GM21576 (cell line): ENCODE results near the gene ZNF385A.
"Not testable (repeated sequence)": the region's sequence is repeated elsewhere in the genome, so short reads cannot be mapped to it uniquely, and the experiment has no call there.

Source experiments
- ATAC-seq: cut with Tn5 transposase; IDR thresholded peaks from one replicate; pipeline ENCODE4 v1.9.1; 2021; ENCODE audit warnings: mild to moderate bottlenecking, moderate library complexity; ENCODE audit not compliant: unreplicated experiment

The ZNF385A gene

DNA sequence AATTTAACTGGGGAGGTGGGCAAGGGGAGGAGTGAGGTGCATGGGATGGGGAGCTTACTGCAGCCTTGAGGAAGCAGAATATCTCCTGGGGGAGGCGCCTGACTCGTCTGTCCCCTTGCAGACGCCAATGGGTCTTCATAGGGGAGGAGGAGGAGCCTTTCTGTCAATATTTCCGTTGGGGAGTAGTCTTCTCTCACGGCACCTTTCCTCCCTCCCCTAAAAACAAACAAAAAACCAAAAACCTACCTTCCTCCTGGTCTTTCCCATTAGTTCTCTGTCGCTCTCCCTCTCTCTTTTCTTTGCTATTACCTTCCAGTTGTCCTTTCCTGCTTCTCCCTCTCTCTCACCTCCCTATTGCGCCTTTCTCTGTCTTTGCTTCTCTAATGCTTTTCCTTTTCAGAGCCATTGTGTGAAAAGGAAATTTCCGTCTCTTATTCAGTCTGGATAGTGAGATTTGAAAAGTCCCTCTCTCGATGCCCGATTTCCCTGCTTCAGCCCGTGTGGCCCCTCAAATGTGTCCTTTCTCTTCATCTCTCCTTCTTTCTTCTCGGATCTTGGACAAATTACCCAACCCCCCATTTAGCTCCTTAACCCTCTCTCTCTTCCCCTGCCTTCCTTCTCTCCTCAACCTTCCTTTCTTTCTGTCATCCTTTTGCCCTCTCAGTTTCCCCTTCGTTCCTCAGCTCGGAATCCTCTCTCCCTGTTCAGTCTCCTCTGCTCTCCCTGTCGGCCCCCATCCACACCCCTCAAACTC, 26.2 kb downstream of the ZNF385A start:
- ATAC-seq = no peak

DNA sequence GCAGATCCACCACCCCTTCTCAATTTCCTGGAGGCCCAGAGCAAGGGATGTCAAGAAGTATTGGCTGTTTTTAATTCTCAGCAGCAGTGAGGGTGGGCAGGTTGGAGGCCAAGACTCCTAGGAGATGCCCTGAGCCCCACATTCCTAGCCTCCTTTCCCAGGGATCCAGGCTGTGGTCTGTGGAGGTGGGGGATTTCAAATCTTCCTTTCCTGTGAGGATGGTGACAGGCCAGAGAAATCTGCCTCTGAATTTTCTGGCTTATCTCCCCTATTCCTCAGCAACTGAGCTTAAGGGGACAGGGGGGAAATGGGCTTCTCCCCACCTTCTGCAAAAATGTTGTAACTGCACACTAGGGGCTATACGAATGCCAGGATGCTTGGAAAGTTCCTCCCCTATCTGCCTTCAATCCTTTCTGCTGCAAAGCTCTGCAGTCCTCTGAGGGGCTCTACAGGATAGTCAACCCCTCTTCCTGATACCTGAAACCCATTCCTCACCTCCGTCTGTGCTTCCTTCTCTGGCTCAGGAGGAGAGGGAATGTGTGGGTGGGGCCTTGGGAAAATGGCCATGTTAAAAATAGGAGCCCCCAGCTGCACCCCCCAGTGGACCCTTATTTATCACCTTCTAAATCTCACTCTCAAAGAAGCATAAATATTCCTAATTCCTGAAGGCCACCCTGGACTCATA, 26.9 kb downstream of the ZNF385A start:
- no peak for ATAC-seq

DNA sequence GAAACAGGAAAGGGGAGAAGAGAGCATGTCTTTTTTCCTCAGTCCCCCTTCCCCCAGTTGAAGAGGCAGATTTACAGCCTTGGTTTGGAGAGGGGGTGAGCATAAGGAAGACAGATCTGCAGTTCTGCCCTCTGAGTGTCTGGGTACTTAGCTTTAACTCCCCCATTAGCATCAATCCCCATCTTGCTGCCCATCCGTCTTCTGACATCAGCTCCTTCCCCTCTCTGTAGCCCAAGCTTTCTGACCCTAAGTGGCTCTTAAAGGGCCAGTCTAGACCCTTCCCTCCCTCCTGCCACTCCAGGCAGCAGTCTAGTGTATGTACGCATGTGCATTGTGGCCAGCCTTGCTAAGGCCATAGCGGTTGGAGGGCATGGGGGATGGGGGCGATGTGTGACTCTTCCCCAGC, 27.6 kb downstream of the ZNF385A start:
- ATAC-seq = no peak

DNA sequence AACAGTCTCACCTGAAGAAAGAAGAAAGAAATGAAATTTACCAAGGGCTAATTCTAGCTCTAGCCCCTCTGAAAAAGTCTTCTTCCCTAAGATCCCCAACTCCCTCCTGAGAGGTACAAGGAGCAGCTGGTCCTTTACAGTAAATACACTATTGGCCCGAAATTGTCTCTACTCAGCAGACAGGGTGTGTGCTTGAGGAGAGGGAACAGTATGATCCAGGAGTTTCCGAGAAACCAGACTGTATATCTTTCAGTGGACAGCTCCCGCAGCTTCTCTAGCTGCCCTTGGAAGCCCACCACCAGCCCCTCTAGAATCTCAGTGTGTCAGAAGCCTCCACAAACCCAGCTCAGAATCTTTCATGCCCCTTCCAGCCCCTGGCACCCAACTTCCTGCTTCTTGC, 28.3 kb downstream of the ZNF385A start:
- no peak for ATAC-seq

DNA sequence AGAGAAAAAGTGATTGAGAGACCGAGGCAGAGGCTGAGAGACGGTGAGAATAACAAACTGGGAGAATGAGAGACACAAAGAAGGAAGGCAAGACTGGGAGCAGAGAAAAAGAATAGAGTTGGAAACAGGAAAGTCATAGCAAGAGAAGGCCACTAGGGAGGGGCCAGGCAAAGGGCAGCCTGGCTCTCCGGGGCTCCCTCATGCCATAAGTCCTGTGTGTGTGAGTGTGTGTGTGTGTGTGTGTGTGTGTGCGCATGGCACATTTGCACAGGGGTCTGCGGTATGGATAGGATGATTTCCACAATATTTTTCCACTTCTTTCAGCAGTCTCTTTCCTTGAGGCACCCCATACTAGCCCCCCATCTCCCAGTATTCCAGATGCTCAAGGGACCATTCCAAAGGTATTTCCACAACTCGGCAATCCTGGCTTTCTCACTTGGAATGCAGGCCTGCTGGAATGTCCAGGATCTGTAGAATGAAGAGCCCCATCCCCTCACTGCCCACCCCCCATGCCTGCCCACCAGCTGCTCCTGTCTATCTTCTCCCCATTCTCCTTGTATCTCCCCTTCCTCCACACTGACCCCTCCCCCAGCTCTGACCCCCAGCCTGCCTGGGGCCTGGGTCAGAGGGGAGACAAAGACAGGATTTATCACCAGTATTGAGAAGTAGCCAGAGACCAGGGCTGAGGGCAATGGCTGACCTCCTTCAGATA, 29.3 kb downstream of the ZNF385A start:
- no peak for ATAC-seq

DNA sequence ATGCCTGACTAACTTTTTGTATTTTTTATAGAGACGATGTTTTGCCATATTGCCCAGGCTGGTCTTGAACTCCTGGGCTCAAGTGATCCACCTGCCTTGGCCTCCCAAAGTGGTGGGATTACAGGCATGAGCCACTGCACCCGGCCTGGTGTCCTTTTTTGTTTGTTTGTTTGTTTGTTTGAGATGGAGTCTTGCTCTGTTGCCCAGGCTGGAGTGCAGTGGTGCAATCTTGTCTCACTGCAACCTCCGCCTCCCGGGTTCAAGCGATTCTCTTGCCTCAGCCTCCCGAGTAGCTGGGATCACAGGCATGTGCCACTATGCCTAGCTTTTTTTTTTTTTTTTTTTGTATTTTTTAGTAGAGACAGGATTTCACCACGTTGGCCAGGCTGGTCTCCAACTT, 30.3 kb downstream of the ZNF385A start:
- not testable (repeated sequence) for ATAC-seq

DNA sequence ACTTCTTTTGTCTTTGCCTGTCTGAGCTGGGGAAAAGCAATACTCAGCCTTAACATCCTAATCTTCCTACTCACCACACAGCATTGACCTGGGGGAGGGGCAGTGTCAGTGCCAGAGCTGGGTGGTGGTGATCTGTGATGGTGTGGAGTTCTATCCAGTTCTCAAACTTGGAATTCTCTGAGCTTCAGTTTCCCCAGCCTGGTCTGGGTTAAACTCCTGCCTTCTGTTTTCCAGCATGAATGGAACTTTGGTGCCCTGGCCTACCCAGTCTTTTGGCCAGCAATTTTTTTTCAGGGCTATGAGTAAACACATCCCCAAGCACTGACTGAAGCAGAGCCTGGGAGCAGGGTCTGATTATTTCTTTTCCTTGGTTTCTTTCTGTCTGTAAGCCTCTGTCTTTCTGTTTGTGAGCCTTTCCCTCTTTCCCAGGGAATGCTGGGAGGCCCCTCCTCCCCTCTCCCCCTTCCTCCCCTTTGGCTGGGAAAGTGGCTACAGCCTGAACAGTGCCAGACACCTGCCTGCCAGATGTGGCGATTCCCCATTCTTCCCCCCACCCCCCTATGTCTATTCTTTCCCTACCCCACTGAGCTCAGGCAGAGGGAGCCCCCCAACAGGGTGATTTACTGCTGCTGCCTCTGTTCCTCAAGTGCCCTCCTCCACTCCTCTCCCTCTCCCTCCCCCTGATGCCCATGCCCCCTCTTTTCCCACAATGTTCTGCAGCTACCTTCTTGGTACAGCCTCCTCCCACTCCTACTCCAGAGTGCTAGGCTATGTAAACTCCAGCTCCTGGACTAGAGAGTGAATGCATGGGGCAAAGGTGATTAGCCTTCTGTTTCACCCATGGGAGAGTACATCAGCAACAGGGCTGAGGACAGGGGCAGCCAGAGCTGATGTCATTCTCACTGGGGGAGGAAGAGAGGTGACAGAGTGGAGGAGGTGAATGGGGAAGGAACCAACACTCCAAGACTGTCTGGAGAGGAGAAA, 31.4 kb downstream of the ZNF385A start:
- no peak for ATAC-seq

DNA sequence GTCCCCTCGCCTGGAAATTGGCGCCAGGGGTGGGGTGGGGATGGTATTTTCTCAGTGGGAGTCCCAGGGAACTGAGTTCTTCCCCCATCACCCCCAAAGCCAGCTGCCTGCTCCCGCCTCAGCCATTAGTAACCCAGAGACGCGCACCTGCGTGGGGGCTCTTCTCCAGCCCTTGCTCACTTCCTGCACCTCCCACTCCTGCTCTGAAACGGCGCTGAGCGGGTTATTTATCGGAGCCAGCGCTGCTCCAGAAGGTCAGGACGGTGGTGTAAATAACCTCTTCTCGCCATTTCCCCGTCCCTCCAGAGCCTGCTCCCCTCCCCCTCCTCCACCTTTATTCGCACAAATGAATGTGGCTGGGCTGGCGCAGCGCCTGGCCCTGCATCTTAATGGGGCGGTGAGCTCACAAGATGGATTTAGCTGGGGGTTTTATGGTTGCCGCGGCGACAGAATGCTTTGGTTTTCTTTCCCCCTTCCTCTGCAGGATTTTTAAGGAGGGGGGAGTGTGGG, 32.5 kb downstream of the ZNF385A start:
- ATAC-seq = no peak

DNA sequence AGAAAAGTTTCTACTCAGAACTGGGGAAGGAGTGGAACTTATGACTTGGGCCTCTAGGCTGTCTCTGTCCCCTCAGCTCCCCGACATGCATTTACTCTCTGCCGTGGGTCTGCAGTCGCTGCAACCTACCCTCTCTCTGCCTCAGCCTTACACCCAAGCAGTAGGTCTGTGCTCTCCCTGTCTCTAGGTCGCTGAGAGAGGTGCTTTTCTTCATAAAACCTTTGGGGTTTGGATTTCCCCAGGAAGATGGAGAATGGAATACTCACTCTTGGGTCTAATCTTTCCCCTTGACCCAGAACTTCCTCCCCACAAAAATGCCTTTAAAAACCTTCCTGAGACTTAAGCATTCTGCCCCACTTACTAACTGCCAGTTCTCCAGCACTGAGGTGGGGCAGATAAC, 33.2 kb downstream of the ZNF385A start:
- ATAC-seq = no peak

DNA sequence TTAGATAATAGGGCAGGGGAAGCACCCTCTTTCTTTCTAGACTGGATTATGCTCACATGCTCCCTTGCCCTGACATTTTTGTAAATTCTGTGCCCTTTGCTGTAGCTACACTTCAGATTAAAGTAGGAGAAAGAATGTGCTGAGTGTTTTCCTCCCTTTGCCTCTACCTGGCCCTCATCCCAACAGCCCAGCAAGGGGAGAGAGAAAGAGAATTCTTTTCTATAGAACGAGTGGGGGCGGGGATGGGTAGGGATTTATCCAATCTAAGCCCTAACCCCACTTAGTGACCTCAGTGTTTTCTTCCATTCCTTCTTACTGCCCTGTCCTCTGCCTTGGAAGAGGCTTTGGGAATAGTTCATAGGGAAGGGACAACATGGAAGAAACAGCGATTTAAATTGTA, 33.8 kb downstream of the ZNF385A start:
- no peak for ATAC-seq

DNA sequence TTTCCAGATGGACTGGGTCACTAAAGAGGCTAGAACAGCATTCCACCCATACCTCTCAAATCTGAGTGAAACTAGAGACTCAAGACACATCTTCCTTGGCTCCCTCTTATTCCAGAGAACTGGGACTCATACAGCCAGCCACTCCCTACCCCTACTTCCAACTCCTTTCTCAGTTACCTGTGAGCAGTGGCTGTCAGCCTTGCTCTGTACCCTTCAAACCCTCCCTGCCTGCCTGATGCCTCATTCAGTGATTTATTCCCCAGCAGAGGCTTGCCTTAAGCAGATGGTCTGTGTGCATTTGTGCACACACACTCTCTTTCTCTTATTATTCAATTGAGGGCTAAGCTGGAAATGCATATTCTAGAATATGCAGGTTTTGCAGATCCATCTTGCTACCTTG, 34.9 kb downstream of the ZNF385A start:
- ATAC-seq = no peak

DNA sequence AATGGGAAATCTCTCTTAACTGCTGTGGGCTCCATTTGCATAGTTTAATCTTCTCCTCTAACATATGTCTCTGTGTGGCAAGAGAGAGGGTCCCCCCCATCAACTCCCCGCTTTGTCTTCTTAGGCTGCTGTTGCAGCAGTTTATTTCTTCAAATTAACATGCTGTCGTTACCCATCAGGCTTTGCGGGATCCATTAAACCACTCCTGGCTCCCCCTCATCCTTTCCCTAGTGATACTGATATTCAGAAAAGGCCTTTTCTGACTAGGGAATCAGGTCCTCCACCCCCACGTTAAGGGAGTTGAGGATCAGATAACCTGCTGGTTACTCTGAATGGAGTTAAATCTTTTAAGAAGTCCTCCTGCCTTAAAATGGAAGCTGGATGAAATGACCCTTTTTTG, 35.5 kb downstream of the ZNF385A start:
- ATAC-seq = no peak

DNA sequence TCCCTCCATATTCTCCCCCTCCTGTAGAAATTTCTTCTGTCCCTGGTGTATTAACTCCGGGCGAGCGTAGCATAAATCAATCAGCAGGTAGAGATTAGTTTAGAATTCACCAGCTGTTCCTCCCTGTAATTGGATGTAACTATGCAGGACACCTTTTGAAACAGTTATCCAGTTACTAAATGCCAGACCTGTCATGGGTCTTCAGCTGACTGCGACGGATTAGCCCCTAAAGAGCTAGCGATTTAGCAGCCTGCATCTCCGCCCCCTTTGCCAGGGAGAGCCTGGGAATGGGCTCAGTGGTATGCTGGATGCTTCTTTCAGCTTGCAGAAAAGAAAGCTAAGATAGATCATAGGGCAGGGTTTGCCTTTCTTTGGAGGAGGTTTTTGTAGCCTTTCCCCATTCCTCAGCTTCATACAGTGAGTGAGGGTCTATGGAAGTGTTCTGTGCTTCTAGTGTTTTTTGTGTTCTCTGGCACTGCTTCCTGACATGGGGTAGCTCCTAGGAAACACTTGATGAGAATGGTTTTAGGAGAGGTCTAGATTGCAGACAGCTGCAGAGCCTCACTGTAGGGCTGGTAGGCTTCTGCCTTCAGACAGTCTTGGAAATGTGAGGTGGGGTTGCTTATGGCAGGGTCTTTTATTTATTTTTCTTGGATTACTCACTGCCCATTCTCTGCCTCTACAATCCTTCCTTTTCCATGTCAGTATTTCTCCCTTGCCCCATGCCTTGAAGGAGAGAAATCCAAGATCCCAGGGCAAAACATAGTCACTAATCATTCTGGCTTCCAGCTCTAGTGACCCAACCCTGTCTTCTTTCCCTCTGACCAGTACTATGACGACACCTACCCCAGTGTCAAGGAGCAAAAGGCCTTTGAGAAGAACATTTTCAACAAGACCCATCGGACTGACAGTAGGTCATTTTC, 42.9 kb downstream of the ZNF385A start:
- ATAC-seq = no peak

DNA sequence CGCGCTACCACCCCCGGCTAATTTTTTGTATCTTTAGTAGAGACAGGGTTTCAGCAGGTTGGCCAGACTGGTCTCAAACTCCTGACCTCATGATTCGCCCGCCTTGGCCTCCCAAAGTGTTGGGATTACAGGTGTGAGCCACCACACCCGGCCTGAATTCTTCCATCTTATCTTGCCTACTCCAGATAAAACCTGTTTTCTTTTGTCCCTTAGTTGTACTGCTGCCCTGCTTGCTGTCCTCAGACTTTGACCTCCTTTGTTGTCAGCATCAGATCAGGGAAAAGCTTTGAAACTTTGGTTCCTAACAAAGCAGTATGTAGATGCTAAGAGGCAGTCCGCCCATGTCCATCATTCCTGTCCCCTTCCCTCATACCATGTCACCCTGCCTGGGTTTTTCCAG, 43.7 kb downstream of the ZNF385A start:
- no peak for ATAC-seq

DNA sequence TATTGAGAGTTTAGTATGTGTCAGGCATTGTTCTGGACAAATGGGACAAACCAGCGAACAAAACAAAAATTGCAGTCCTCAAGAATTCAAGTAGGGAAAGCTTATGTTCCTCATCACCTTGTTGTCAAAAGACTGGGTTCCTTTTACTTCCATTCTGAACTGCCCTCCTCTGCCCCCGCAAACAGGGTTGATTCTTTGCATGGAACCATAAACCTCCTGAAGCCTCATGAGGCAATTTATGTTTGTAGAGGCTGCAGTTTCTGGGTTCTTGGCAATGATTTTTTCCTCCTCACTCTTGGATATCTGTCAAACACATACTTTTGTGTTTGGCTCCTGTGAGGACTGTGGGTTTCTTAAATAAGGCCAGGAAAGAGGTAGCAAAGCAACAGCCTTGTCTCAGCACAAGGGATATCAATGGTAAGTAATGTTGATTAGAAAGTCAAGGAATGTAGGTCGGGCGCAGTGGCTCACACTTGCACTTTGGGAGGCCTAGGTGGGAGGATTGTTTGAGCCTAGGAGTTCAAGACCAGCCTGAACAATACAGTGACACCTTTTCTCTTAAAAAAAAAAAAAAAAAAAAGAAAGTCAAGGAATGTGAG, 45.7 kb downstream of the ZNF385A start:
- no peak for ATAC-seq

DNA sequence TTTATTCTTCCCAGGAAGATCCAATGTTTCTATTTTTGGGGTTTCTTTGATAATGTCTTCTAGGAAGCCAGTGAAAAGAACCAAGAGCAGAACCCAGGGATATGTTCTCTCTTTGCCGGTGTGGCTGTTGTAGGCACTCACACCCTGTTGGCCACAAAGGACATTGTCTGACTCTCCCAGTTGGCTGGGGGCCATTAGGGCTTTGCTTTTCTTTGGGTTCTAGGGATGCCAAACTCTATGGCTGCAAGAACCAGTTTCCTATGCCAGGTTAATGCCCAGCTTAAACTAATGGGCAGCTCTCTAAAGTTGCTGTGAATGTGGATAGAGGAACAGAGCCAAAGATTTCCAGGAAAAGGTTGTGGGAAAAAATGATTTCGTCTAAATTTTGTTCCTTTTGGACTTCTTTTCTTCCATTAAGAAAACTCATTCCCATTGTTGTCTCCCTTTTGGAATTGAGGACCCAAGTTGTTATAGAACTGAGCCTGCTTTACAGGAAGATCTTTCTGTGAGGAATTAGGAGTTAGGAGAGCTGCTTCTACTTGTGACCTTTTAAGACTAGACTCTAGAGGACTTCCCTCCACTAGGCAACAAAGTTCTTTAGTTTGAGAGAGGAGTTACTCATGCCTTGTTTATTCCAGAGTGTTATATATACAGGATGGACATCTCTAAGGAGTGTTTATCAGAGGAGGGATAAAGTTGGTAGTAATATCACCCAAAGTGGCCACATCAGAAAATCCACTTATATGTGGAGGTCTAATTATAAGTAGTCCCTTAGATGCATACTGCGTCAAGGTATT, 46.5 kb downstream of the ZNF385A start:
- ATAC-seq = no peak

DNA sequence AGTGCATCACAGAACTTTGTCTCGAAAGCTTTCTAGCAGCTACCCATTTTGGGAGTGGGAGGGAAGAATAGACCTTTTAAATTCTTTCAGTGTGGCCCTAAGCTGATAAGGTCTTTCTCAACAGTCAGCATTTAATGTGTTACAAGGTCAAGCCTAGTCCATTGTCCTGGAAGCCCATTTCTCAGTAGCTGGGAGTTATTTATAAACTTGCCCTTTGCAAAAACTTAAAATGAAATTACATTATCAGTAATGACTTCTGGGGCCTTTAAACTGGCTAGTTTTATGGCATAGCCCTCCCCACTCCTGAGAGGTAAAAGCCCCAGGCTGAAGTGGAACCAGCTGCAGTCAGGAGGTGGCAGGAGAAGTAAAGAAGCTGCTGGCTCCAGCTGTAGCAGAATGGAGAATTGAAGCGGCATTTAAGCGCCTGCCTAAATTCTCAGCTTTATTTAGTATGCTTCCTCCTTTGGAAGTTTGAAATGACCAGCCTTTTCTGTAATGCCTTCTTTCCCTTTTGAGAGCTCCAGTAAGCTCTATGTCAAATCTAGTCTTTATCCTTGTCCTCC, 47.2 kb downstream of the ZNF385A start:
- ATAC-seq = no peak

DNA sequence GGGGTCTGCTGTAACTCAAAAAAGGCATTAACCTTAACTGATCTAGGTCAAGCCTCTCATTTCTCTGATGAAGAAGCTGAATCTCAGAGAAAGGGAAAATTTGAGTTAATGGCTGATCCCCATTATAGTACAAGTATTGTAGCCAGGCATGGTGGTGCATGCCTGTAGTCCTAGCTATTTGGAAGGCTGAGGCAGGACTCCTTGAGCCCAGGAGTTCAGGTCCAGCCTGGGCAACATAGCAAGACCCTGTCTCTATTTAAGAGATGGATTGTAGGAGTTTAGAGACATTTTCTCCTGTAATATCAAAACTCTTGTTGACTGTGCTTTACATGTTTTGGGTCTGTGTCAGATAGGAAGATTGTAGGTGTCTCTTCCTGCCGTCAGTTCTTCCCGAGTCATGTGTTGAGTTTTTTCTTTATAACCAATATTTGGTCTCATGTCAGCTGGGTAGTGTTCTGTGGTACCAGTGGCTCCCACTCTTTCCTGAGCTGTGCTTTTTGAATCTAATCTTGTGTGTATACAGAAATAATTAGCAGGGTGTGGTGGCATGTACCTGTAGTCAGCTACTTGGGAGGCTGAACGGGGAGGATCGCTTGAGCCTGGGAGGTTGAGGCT, 51.0 kb downstream of the ZNF385A start:
- no peak for ATAC-seq
